OCI-LY7 (cell line): Measurements from ENCODE around the gene HIRIP3.

Experiments used
- EZH2phosphoT487 ChIP-seq: fragments of 200-600 bp; sonication (generic); IDR thresholded peaks from 2 replicates; pipeline ENCODE4 v1.6.1; 2018; ENCODE audit warnings: low read depth, borderline replicate concordance, mild to moderate bottlenecking, mixed run types, antibody characterized with exemption, low read length, moderate library complexity, mixed read lengths
- TF ChIP-seq, protein P1 (sequence below): fragments of 200-600 bp; sonication (generic); conservative IDR thresholded peaks from 2 replicates; pipeline ENCODE4 v1.5.1; 2014; ENCODE audit warnings: mild to moderate bottlenecking, antibody characterized with exemption, low read length, moderate library complexity, mixed read lengths

GRCh38 chr16:29961479-29962343 is 33.7 kb downstream of the HIRIP3 start, which contains the start of gene TMEM219:
- TF ChIP-seq, protein P1, sequence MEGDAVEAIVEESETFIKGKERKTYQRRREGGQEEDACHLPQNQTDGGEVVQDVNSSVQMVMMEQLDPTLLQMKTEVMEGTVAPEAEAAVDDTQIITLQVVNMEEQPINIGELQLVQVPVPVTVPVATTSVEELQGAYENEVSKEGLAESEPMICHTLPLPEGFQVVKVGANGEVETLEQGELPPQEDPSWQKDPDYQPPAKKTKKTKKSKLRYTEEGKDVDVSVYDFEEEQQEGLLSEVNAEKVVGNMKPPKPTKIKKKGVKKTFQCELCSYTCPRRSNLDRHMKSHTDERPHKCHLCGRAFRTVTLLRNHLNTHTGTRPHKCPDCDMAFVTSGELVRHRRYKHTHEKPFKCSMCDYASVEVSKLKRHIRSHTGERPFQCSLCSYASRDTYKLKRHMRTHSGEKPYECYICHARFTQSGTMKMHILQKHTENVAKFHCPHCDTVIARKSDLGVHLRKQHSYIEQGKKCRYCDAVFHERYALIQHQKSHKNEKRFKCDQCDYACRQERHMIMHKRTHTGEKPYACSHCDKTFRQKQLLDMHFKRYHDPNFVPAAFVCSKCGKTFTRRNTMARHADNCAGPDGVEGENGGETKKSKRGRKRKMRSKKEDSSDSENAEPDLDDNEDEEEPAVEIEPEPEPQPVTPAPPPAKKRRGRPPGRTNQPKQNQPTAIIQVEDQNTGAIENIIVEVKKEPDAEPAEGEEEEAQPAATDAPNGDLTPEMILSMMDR = 0 out of 2 replicates have a peak, but pooled peaks have one; percentile 25
- TF ChIP-seq EZH2phosphoT487 = no peak
